22Rv1 (cell line): Measurements from ENCODE around the gene ZNF32.
A peak's percentile ranks its signal among the peaks of the same experiment; 100 is the strongest.

Source experiments
- H3K27ac ChIP-seq: fragments of 450-650 bp; 2 replicates; pipeline ENCODE4 v1.5.1; 2017
- ZFX ChIP-seq: fragments of 450-650 bp; IDR thresholded peaks from 2 replicates; pipeline ENCODE4 v1.6.1; 2017; ENCODE audit warnings: antibody characterized with exemption, borderline replicate concordance
- TF ChIP-seq, protein P1 (sequence below): fragments of 450-650 bp; IDR thresholded peaks from 2 replicates; pipeline ENCODE4 v1.5.1; 2017; ENCODE audit warnings: mild to moderate bottlenecking

The ZNF32 gene

DNA sequence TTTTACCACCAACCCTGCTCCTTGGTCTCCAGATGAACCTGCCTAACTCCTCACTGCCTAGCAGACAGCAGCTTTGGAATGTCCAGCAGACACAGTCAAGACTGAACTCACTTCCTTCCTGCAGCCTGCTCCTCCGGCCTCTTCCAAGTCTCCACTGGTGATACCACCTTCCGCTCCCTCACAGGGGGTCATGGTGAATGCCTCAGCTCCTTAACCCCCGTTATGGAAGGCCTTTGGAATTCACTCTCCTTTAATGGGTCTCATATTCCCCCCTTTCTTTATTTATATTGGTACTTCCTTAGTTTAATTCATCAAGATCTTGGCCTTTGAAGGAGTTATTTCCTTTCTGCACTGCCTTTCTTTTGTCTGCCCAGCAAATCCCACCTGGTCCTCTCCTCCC is 44.9 kb upstream of the ZNF32 start:
- TF ChIP-seq ZFX: no peak
- TF ChIP-seq, protein P1, sequence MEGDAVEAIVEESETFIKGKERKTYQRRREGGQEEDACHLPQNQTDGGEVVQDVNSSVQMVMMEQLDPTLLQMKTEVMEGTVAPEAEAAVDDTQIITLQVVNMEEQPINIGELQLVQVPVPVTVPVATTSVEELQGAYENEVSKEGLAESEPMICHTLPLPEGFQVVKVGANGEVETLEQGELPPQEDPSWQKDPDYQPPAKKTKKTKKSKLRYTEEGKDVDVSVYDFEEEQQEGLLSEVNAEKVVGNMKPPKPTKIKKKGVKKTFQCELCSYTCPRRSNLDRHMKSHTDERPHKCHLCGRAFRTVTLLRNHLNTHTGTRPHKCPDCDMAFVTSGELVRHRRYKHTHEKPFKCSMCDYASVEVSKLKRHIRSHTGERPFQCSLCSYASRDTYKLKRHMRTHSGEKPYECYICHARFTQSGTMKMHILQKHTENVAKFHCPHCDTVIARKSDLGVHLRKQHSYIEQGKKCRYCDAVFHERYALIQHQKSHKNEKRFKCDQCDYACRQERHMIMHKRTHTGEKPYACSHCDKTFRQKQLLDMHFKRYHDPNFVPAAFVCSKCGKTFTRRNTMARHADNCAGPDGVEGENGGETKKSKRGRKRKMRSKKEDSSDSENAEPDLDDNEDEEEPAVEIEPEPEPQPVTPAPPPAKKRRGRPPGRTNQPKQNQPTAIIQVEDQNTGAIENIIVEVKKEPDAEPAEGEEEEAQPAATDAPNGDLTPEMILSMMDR: no peak
- no peak overlapping the region for H3K27ac ChIP-seq

DNA sequence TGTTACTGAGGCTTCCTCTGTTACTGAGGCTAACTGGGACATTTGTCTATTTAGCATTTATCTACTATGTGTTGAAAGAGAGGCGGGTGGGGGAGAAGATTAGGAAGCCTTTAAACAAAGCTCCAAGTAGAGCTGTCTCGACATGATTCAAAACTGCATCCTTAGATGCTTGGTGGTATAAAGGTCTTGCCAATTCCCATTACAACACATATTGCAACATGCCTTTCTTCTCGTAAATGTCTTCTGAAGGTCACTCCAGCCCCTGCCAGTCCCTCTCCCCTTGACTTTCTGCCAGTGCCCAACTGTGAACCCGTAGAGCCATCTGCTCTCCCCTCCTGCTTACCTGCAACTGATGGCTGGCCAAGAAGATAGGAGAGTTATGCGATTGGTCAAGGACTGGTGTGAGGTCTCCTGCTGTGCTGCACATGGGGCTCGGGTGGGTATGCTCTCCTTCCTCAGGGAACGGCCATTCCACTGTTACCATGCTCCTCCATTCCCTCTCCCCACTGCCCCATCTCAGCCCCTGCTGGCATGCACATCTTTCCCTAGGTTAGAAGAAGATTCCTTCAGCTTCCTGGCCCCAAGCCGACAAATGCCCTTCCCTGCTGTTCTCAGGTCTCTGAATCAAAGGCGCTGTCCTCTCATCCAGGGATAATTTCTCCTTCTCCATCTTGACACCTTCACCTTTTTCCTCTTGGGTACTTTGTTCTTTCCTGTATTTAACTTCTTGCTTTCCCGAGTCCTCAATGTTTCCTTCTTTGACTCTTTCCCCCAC is 43.6 kb upstream of the ZNF32 start:
- H3K27ac ChIP-seq: no peak overlapping the region
- TF ChIP-seq ZFX: no peak
- TF ChIP-seq, protein P1: no peak

DNA sequence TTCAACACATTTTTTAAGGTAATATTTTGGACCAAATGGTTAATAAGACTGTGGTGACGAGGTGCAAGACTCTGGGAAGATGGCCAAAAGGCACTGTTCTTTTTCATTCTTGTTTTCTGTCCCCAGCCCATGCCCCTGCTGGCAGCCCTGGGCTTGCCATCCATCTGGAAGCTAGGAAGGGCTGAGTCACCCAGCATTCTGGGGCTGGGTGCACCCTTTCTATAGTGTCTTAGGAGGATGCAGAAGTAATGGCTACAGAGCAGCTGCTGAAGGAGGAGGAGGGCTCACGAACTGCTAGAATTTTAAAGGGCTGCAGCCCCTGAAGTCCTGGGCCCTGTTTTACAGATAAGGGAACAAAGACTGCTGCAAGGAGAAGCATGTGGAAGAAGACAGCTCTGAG is 42.8 kb upstream of the ZNF32 start:
- no peak overlapping the region for H3K27ac ChIP-seq
- TF ChIP-seq, protein P1: no peak
- TF ChIP-seq ZFX: no peak

DNA sequence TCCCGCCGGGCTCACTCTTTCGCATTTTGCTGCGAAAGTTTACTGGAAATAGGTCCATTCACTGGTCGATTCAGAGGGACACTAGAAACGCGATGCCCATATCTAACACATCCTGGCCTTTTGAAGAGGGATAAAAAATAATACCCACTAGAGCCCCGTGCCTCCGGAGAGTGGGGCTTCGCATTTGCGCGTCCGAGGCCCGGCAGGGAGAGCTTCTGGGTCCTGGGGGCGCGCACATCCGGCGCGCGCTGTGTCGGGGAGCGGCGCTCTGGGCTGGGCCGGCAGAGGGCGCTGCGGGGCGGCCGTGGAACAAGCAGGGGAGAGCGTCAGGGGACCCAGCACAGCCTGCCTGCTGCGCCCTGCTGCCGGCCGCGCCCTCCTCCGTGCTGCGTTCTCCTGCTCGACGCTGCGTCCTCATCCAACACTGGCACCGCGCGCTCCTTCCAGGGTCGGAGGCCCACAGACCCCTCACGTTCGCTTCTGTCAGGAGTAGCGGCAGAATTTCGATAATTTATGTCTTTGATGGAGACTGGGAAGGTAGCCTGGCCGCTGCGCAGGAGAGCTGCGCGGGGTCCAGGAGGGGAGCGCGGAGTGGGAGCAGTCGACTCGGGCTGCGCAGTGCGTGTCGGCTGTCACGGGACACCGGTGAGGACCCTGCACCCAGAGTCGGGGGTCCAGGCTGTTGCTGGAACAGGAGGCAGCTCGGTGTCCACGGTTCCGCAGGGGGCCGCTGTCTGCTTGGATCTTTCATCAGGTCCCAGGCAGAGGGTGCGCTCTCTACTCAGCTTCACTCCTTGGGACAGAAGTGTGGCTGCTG is 41.5 kb upstream of the ZNF32 start:
- H3K27ac ChIP-seq: no peak overlapping the region
- TF ChIP-seq, protein P1: peak; percentile 99
- no peak for TF ChIP-seq ZFX

DNA sequence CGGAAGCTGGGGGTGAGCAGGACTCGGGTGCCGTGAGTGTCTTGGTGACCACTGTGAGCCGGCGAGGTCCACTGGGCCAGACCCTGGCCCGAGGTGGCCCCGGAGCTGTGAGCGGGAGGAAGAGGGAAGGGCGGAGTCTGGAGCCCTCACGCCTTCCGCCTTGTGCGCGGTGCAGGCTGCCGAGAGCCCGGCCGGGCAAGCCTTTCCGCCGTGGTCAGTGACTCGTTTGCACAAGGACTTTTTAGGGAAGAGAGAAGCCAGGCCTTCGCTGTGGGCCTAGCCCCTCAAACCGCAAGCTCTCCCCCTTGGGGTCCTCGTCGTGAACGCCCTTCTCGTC is 40.9 kb upstream of the ZNF32 start:
- H3K27ac ChIP-seq: no peak overlapping the region

DNA sequence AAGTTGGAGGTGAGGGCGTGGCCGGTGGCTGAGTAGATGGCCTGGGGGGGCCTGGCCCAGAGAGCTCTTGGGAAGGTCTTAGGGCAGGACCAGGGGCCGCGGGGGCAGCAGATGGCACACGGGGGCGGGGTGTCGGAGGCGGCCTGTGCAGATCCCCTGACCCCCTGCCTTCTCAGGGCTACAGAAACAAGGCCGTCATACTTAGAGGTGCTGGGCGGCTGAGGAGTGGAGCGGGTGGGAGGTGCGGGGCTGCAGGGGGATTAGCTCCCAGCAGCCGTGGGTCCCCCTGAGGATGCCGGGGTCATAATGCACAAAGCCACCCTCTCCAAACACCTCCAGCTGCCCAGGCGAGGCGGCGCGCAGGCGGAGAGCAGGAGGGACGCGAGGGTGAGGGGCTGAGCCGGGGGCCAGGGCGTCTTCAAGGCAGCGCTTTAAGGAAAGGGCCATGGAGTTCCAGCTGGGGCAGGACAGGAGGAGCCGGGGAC is 40.4 kb upstream of the ZNF32 start:
- TF ChIP-seq, protein P1: no peak
- no peak for TF ChIP-seq ZFX
- no peak overlapping the region for H3K27ac ChIP-seq

More for the DNA sequence above, 40.9 kb upstream of the ZNF32 start:
- no peak for TF ChIP-seq ZFX
- TF ChIP-seq, protein P1: no peak

DNA sequence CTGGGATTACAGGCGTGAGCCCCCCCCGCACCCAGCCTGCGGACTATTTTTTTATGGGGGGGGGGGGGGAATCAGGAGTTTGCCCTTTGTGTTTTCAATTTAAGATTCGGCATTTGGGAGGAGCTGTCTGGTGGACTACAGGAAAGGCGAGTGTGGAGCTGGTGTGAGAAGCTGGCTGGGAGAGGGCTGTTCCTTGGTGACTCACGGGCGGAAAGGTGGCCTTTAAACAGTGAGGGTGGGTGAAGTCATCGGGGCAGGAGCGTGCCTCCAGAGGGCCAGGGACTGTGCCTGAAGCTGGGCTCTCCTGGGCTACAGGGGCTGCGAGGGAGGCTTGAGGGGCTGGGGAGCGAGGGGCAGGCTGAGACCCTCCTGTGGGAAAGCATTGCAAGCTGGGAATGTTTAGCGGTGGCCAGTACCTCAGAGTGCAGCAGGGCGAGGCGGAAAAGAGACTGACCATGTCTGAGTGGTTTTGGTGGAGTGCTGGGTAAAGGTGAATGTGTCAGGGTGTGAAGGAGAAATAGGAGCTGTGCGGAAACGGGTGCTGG is 39.7 kb upstream of the ZNF32 start:
- no peak for TF ChIP-seq ZFX
- TF ChIP-seq, protein P1: no peak
- no peak overlapping the region for H3K27ac ChIP-seq
